Neural progenitor cell (in vitro differentiated cells): Measurements from ENCODE around the gene VIPR1. TPM values are rescaled to one million over a fixed set of nuclear protein-coding genes. Genes with fewer than 3 reads are reported as not detected.
A peak's percentile ranks its signal among the peaks of the same experiment; 100 is the strongest.

Source experiments
- DNase-seq: peaks from one replicate; pipeline ENCODE4 v3.0.0-alpha.2; 2016; ENCODE audit warnings: low spot score
- H2AFZ ChIP-seq: fragments of 200-600 bp; sonication (generic); replicated peaks from 2 replicates; pipeline ENCODE4 v1.6.1; 2016; ENCODE audit warnings: antibody characterized with exemption
- H3F3A ChIP-seq: fragments of 200-600 bp; sonication (generic); 2 replicates; pipeline ENCODE4 v1.6.1; 2016; ENCODE audit warnings: antibody characterized with exemption, low read depth
- H3K27ac ChIP-seq: fragments of 200-600 bp; sonication (generic); 2 replicates; pipeline ENCODE4 v1.5.1; 2016; ENCODE audit warnings: mild to moderate bottlenecking
- H3K27me3 ChIP-seq: fragments of 200-600 bp; sonication (generic); 2 replicates; pipeline ENCODE4 v1.6.1; 2016; ENCODE audit warnings: mild to moderate bottlenecking, moderate library complexity
- H3K36me3 ChIP-seq: fragments of 200-600 bp; sonication (generic); 2 replicates; pipeline ENCODE4 v1.5.1; 2016
- H3K4me1 ChIP-seq: fragments of 200-600 bp; sonication (generic); 2 replicates; pipeline ENCODE4 v1.6.1; 2016; ENCODE audit warnings: mixed run types
- H3K4me2 ChIP-seq: fragments of 200-600 bp; sonication (generic); 2 replicates; pipeline ENCODE4 v1.6.1; 2016
- H3K4me3 ChIP-seq: fragments of 200-600 bp; sonication (generic); 2 replicates; pipeline ENCODE4 v1.5.1; 2016
- H3K79me2 ChIP-seq: fragments of 200-600 bp; sonication (generic); 2 replicates; pipeline ENCODE4 v1.6.1; 2016; ENCODE audit warnings: low read depth
- H3K9ac ChIP-seq: fragments of 200-600 bp; sonication (generic); 2 replicates; pipeline ENCODE4 v1.6.1; 2016
- H3K9me3 ChIP-seq: fragments of 200-600 bp; sonication (generic); 2 replicates; pipeline ENCODE4 v1.5.1; 2016; ENCODE audit warnings: low read depth
- H4K20me1 ChIP-seq: fragments of 200-600 bp; sonication (generic); 2 replicates; pipeline ENCODE4 v1.6.1; 2016; ENCODE audit warnings: low read depth
- H3K27ac Mint-ChIP-seq: 3 replicates; pipeline ENCODE4 v1.8.0; 2021; ENCODE audit warnings: mixed read lengths
- H3K27me3 Mint-ChIP-seq: 2 replicates; pipeline ENCODE4 v1.8.0; 2022; ENCODE audit warnings: low read depth, mild to moderate bottlenecking, inconsistent platforms, moderate library complexity, mixed read lengths; ENCODE audit not compliant: insufficient read depth
- H3K36me3 Mint-ChIP-seq: 3 replicates; pipeline ENCODE4 v1.8.0; 2021; ENCODE audit warnings: mixed read lengths
- H3K4me1 Mint-ChIP-seq: 3 replicates; pipeline ENCODE4 v1.8.0; 2021; ENCODE audit warnings: mixed read lengths
- H3K4me3 Mint-ChIP-seq: 3 replicates; pipeline ENCODE4 v1.8.0; 2021; ENCODE audit warnings: mild to moderate bottlenecking, moderate library complexity, mixed read lengths
- H3K9me3 Mint-ChIP-seq: 3 replicates; pipeline ENCODE4 v1.8.0; 2020; ENCODE audit warnings: mixed read lengths
- EZH2 ChIP-seq: fragments of 200-600 bp; sonication (generic); IDR thresholded peaks from 2 replicates; pipeline ENCODE4 v1.6.1; 2017; ENCODE audit warnings: antibody characterized with exemption, mild to moderate bottlenecking, moderate library complexity
- EZH2phosphoT487 ChIP-seq: fragments of 200-600 bp; sonication (generic); IDR thresholded peaks from 2 replicates; pipeline ENCODE4 v1.6.1; 2017; ENCODE audit warnings: antibody characterized with exemption
- total RNA-seq: library from RNA; depleted of rRNA; stranded (reverse); fragments of >200 nt; gene quantifications from 2 replicates; pipeline ENCODE4 v1.2.3, GENCODE V29; 2015; ENCODE audit warnings: low replicate concordance
- TF ChIP-seq, protein P1 (sequence below): fragments of 200-600 bp; sonication (generic); IDR thresholded peaks from 2 replicates; pipeline ENCODE4 v1.5.1; 2017; ENCODE audit warnings: antibody characterized with exemption, mild to moderate bottlenecking

The VIPR1 gene
- total RNA-seq, 1 donor from 2014 or later = 1.4 TPM

GRCh38 chr3:42562047-42562907 is 59.8 kb downstream of the VIPR1 start:
- Histone ChIP-seq H3K4me2 (no peak overlapping the region), H3K4me1 (no peaks in the 10 kb centered on the region), H3K36me3 (peaks cover 1% of the 10 kb centered on the region), H3K79me2 (no peaks in the 10 kb centered on the region), H3F3A (no peaks in the 10 kb centered on the region), H2AFZ (no peak overlapping the region), H3K27me3 (no peaks in the 10 kb centered on the region), H4K20me1 (no peaks in the 10 kb centered on the region), H3K27ac (no peak overlapping the region), H3K4me3 (no peak overlapping the region), H3K9ac (no peak overlapping the region), H3K9me3 (no peaks in the 10 kb centered on the region)
- H3K4me3 Mint-ChIP-seq = no peak overlapping the region
- H3K4me1 Mint-ChIP-seq = no peaks in the 10 kb centered on the region
- no peaks in the 10 kb centered on the region for H3K9me3 Mint-ChIP-seq
- peaks cover 22% of the 10 kb centered on the region for H3K36me3 Mint-ChIP-seq
- TF ChIP-seq EZH2phosphoT487 (no peak), EZH2 (no peak)
- TF ChIP-seq, protein P1, sequence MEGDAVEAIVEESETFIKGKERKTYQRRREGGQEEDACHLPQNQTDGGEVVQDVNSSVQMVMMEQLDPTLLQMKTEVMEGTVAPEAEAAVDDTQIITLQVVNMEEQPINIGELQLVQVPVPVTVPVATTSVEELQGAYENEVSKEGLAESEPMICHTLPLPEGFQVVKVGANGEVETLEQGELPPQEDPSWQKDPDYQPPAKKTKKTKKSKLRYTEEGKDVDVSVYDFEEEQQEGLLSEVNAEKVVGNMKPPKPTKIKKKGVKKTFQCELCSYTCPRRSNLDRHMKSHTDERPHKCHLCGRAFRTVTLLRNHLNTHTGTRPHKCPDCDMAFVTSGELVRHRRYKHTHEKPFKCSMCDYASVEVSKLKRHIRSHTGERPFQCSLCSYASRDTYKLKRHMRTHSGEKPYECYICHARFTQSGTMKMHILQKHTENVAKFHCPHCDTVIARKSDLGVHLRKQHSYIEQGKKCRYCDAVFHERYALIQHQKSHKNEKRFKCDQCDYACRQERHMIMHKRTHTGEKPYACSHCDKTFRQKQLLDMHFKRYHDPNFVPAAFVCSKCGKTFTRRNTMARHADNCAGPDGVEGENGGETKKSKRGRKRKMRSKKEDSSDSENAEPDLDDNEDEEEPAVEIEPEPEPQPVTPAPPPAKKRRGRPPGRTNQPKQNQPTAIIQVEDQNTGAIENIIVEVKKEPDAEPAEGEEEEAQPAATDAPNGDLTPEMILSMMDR = no peak
- no peak overlapping the region for H3K27ac Mint-ChIP-seq
- no peaks in the 10 kb centered on the region for H3K27me3 Mint-ChIP-seq
- DNase-seq = no peak

DNA sequence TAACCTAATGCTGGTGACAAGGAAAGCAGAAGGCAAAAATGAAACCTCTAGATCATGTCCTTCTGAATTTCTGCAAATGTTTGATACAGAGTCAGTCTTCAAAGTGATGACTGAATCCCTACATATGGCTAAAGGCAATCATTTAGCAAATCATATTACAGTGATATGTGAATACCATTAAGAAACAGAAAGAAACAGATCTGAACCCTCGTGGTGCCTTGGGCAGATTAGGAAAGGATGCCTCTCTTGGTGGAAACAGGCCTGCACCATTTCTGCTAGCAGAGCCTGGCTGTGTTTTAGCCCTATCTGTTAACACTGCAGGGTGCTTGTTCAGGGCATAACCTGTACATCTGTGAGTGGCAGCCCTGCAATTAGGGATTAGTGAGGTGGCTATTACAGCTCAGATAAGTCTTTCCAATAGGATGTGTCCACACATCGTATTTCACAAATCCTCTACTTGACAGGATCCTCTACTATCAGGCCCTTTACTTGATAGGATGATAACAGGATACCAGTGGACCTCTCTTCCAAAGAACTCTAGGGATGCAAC is 67.2 kb downstream of the VIPR1 start:
- Mint-ChIP-seq H3K4me3 (no peak overlapping the region), H3K27ac (no peak overlapping the region), H3K4me1 (peaks cover 4% of the 10 kb centered on the region), H3K36me3 (peaks cover 36% of the 10 kb centered on the region), H3K9me3 (peaks cover 8% of the 10 kb centered on the region), H3K27me3 (no peaks in the 10 kb centered on the region)
- H3K9me3 ChIP-seq = no peaks in the 10 kb centered on the region
- no peaks in the 10 kb centered on the region for H4K20me1 ChIP-seq
- TF ChIP-seq, protein P1 = no peak
- TF ChIP-seq EZH2phosphoT487 (no peak), EZH2 (no peak)
- H3K27ac ChIP-seq = no peak overlapping the region
- no peaks in the 10 kb centered on the region for H3K4me1 ChIP-seq
- H3K27me3 ChIP-seq = no peaks in the 10 kb centered on the region
- DNase-seq = no peak
- H3K36me3 ChIP-seq = peaks cover 3% of the 10 kb centered on the region
- no peak overlapping the region for H3K4me3 ChIP-seq
- H2AFZ ChIP-seq = no peak overlapping the region
- peaks cover 33% of the 10 kb centered on the region for H3K79me2 ChIP-seq
- H3K9ac ChIP-seq = peak overlapping the region; percentile 16
- no peak overlapping the region for H3K4me2 ChIP-seq
- H3F3A ChIP-seq = no peaks in the 10 kb centered on the region

DNA sequence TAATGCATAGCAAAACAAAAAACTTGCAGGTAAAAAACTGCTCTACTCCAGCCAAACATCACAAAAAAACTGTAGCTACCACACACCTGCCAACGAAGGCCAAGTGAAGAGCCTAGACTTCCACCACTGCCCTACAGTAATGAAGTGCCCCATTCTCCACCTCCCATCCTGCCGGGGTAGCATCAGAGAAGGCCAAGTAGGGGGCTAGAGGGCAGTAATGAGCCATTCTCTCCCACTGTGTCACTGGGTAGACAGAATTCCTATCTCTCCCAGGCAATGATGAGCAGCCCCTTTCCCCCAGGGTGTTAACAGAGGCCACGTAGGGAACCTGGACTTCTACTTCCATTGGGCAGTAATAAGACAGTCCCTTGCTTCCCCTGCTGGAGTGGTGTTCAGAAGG is 69.8 kb downstream of the VIPR1 start:
- Histone ChIP-seq H3K9me3 (no peaks in the 10 kb centered on the region), H3K4me3 (no peak overlapping the region), H3F3A (no peaks in the 10 kb centered on the region), H3K27me3 (no peaks in the 10 kb centered on the region), H3K4me2 (no peak overlapping the region), H2AFZ (no peak overlapping the region), H3K36me3 (peaks cover 16% of the 10 kb centered on the region), H3K4me1 (no peaks in the 10 kb centered on the region), H4K20me1 (no peaks in the 10 kb centered on the region), H3K27ac (no peak overlapping the region), H3K79me2 (peaks cover 59% of the 10 kb centered on the region), H3K9ac (no peak overlapping the region)
- H3K36me3 Mint-ChIP-seq = peaks cover 47% of the 10 kb centered on the region
- peaks cover 24% of the 10 kb centered on the region for H3K9me3 Mint-ChIP-seq
- DNase-seq = peak; percentile 69
- no peak overlapping the region for H3K4me3 Mint-ChIP-seq
- H3K4me1 Mint-ChIP-seq = peaks cover 4% of the 10 kb centered on the region
- H3K27me3 Mint-ChIP-seq = no peaks in the 10 kb centered on the region
- TF ChIP-seq, protein P1 = peak; percentile 66
- TF ChIP-seq EZH2 = no peak
- no peak overlapping the region for H3K27ac Mint-ChIP-seq
